Muscle of leg (tissue), 11 donors: ENCODE results near the gene LPIN3. TPM values are rescaled to one million over a fixed set of nuclear protein-coding genes. Genes with fewer than 3 reads are reported as not detected.
A peak's percentile ranks its signal among the peaks of the same experiment; 100 is the strongest.

Source experiments
- DNase-seq: peaks from one replicate; pipeline ENCODE4 v3.0.0; 2013
- H3K27ac ChIP-seq: one replicate; pipeline ENCODE4 v1.5.1; 2013; ENCODE audit warnings: mild to moderate bottlenecking, low read length, control low read depth
- H3K27me3 ChIP-seq: one replicate; pipeline ENCODE4 v1.6.1; 2013; ENCODE audit warnings: low read length; ENCODE audit not compliant: control insufficient read depth, insufficient read depth
- H3K36me3 ChIP-seq: one replicate; pipeline ENCODE4 v1.6.1; 2013; ENCODE audit warnings: low read length; ENCODE audit not compliant: control insufficient read depth, insufficient read depth
- H3K4me1 ChIP-seq: one replicate; pipeline ENCODE4 v1.6.1; 2013; ENCODE audit warnings: low read length; ENCODE audit not compliant: control insufficient read depth, insufficient read depth
- H3K4me3 ChIP-seq: one replicate; pipeline ENCODE4 v1.5.1; 2013; ENCODE audit warnings: low read length, control low read depth
- H3K9me3 ChIP-seq: replicated peaks from 2 replicates; pipeline ENCODE4 v1.6.1; 2013; ENCODE audit warnings: low read depth, low read length; ENCODE audit not compliant: control insufficient read depth
- WGBS: methylation state at CpG from one replicate; pipeline ENCODE4 v1.1.5; 2013; ENCODE audit warnings: missing lambda C conversion rate; ENCODE audit not compliant: insufficient coverage; 5-methylcytosine and 5-hydroxymethylcytosine counted together
- polyA plus RNA-seq, 8 donors: library from polyadenylated mRNA; unstranded; fragments of 120-200 nt; gene quantifications; one replicate each; pipeline versions ENCODE4 v1.2.1 to v1.2.3, GENCODE V29; 2013; ENCODE audit warnings: inconsistent platforms in 1 of 8, low replicate concordance in 1 of 8; ENCODE audit not compliant: insufficient read length in 8 of 8, insufficient read depth in 1 of 8
- total RNA-seq: library from RNA; stranded (reverse); fragments of 120-200 nt; gene quantifications from one replicate; pipeline ENCODE4 v1.2.4, GENCODE V29; 2013

Gene LPIN3
- total and polyA plus RNA-seq, 9 donors: 2.0 to 7.2 (median 3.4) TPM

GRCh38 chr20:41349943-41350342 lies 9.3 kb downstream of the LPIN3 start:
- Histone ChIP-seq H3K9me3 (no peaks in the 10 kb centered on the region), H3K4me1 (peaks cover 17% of the 10 kb centered on the region), H3K4me3 (no peak overlapping the region), H3K27ac (no peak overlapping the region), H3K27me3 (no peaks in the 10 kb centered on the region), H3K36me3 (no peaks in the 10 kb centered on the region)
- WGBS: 86% methylated on average over 7 of the region's 7 CpGs
- no peak for DNase-seq

- H3K4me1 ChIP-seq: peaks cover 17% of the 10 kb centered on the region
- H3K36me3 ChIP-seq: no peaks in the 10 kb centered on the region
- 46% methylated on average over 7 of the region's 7 CpGs for WGBS
- no peaks in the 10 kb centered on the region for H3K9me3 ChIP-seq
- peak; percentile 61 for DNase-seq
- H3K4me3 ChIP-seq: no peak overlapping the region
- no peak overlapping the region for H3K27ac ChIP-seq
- H3K27me3 ChIP-seq: no peaks in the 10 kb centered on the region
Measured at GRCh38 chr20:41350408-41350962, 9.9 kb downstream of the LPIN3 start.

GRCh38 chr20:41352106-41352505 lies 11.5 kb downstream of the LPIN3 start:
- no peaks in the 10 kb centered on the region for H3K27me3 ChIP-seq

DNA sequence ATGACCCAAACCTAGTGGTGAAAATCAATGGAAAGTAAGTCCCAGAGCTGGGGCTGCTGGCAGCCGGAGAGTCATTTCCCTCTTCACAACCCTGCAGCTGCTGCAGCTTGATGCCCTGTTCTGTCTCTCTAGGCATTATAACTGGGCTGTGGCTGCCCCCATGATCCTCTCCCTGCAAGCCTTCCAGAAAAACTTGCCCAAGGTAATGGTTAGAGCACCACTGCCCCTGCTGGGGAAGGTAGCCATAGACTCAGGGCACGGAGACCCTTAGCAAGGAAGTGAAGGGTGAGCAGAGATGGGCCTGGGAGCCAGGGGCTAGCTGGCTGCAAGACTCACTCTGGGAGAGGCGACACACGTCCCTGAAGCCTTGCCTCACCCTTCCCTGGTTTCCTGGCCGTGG lies 12.0 kb downstream of the LPIN3 start:
- Histone ChIP-seq H3K27ac (no peak overlapping the region), H3K4me3 (no peak overlapping the region), H3K36me3 (no peaks in the 10 kb centered on the region), H3K9me3 (no peaks in the 10 kb centered on the region), H3K27me3 (no peaks in the 10 kb centered on the region), H3K4me1 (peaks cover 18% of the 10 kb centered on the region)
- 69% methylated on average over 4 of the region's 5 CpGs for WGBS
- DNase-seq: no peak

More at GRCh38 chr20:41352106-41352505, 11.5 kb downstream of the LPIN3 start:
- Histone ChIP-seq H3K4me3 (no peak overlapping the region), H3K4me1 (peaks cover 17% of the 10 kb centered on the region), H3K36me3 (no peaks in the 10 kb centered on the region), H3K9me3 (no peaks in the 10 kb centered on the region), H3K27ac (no peak overlapping the region)
- DNase-seq: no peak
- WGBS: 74% methylated on average over 4 of the region's 4 CpGs

- Histone ChIP-seq H3K4me1 (peaks cover 18% of the 10 kb centered on the region), H3K4me3 (no peak overlapping the region), H3K27me3 (no peaks in the 10 kb centered on the region), H3K27ac (no peak overlapping the region), H3K9me3 (no peaks in the 10 kb centered on the region), H3K36me3 (no peaks in the 10 kb centered on the region)
- no peak for DNase-seq
Measured at GRCh38 chr20:41353530-41353929, 12.9 kb downstream of the LPIN3 start.

GRCh38 chr20:41355192-41355591 lies 14.6 kb downstream of the LPIN3 start:
- Histone ChIP-seq H3K4me1 (peaks cover 33% of the 10 kb centered on the region), H3K36me3 (no peaks in the 10 kb centered on the region), H3K27ac (no peak overlapping the region), H3K4me3 (no peak overlapping the region), H3K9me3 (no peaks in the 10 kb centered on the region), H3K27me3 (no peaks in the 10 kb centered on the region)
- WGBS: 100% methylated on average over 1 of the region's 3 CpGs
- no peak for DNase-seq

DNA sequence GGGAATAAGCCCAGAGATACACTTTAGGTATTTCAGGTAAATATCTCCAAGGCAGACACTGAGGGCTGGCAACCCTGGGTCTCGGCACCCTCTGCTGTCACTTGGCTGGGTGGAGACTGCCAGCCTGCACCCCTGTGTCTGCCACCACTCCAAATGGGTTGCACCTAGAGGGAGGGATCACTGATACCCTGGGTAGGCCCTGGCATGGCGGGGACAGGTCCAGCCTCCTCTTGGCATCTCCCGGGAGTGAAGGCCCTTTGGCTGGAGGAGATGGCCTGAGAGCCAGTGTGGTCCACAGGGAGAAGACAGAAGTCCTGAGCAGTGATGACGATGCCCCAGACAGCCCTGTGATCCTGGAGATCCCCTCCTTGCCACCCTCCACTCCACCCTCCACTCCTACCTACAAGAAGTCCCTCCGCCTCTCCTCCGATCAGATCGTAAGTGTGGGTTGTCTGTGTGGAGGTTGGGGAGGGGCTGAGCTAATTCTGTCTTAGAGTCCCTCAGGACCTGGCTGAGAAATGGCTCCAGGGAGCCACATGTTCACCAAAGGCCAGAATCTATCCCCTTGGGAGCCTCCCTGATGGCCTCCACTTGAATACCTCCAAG lies 15.1 kb downstream of the LPIN3 start:
- H3K27me3 ChIP-seq: no peaks in the 10 kb centered on the region
- no CpG with 5 or more reads among the region's 7 CpGs for WGBS

DNA sequence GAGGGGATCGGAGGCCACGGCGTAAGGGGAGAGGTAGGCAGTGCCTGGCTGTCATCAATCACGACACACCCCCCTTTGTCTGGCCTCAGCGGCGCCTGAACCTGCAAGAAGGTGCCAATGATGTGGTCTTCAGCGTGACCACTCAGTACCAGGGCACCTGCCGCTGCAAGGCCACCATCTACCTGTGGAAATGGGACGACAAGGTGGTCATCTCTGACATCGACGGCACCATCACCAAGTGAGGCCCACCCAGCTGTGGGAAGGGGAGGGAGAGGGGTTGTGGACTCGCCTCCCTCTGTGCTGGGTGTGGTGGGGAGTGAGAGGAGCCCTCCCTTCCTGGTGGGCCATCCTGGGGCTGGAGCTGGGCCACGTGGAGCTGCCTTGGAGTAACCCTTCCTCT lies 16.3 kb downstream of the LPIN3 start:
- no peaks in the 10 kb centered on the region for H3K9me3 ChIP-seq
- H3K36me3 ChIP-seq: no peaks in the 10 kb centered on the region
- H3K4me1 ChIP-seq: peaks cover 45% of the 10 kb centered on the region
- no peak overlapping the region for H3K27ac ChIP-seq
- 89% methylated on average over 8 of the region's 13 CpGs for WGBS
- H3K27me3 ChIP-seq: no peaks in the 10 kb centered on the region
- no peak overlapping the region for H3K4me3 ChIP-seq
- no peak for DNase-seq

More for the DNA sequence above, 15.1 kb downstream of the LPIN3 start:
- DNase-seq: no peak
- H3K36me3 ChIP-seq: no peaks in the 10 kb centered on the region
- H3K9me3 ChIP-seq: no peaks in the 10 kb centered on the region
- H3K4me1 ChIP-seq: peaks cover 33% of the 10 kb centered on the region
- no peak overlapping the region for H3K27ac ChIP-seq
- no peak overlapping the region for H3K4me3 ChIP-seq

DNA sequence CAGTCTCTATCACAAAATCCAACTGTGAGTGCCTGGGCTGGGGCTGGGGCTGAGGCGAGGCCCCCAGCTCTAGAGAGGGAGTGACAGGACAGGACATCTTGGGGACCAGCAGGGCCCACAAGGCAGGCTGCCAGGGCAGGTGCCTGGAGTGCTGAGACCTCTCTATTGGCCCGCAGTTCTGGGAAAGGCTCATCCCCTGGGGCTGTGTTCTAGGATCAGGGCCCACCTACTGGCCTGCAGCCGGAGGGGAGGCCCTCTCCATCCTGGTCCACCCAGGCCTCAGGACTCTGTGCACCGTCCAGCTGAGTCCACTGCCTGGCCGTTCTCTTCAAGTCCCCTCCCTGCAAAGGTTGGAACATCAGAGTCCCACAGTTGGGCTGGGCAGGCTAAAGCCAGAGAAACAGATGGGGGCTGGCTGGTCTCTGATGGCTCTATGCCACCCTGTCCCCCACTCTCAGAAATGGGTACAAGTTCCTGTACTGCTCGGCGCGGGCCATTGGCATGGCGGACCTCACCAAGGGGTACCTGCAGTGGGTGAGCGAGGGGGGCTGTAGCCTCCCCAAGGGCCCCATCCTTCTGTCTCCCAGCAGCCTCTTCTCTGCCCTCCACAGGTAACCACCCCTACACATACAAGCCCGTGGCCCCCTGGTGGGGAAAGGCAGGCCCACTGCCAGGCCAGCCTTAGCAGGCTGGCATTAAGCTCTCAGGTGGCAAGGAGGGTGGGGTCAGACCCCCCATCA lies 17.0 kb downstream of the LPIN3 start:
- no peak overlapping the region for H3K27ac ChIP-seq
- peaks cover 1% of the 10 kb centered on the region for H3K36me3 ChIP-seq
- H3K9me3 ChIP-seq: no peaks in the 10 kb centered on the region
- DNase-seq: peak; percentile 61
- 40% methylated on average over 6 of the region's 11 CpGs for WGBS
- H3K27me3 ChIP-seq: no peaks in the 10 kb centered on the region
- H3K4me1 ChIP-seq: peaks cover 51% of the 10 kb centered on the region
- no peak overlapping the region for H3K4me3 ChIP-seq

GRCh38 chr20:41358230-41358629 lies 17.6 kb downstream of the LPIN3 start:
- DNase-seq: no peak
- H3K4me3 ChIP-seq: no peak overlapping the region
- 75% methylated on average over 9 of the region's 9 CpGs for WGBS
- H3K27ac ChIP-seq: no peak overlapping the region
- H3K9me3 ChIP-seq: no peaks in the 10 kb centered on the region
- no peaks in the 10 kb centered on the region for H3K27me3 ChIP-seq
- peaks cover 5% of the 10 kb centered on the region for H3K36me3 ChIP-seq
- H3K4me1 ChIP-seq: peaks cover 54% of the 10 kb centered on the region
